ENCODE results near the gene CASP14.

DNA sequence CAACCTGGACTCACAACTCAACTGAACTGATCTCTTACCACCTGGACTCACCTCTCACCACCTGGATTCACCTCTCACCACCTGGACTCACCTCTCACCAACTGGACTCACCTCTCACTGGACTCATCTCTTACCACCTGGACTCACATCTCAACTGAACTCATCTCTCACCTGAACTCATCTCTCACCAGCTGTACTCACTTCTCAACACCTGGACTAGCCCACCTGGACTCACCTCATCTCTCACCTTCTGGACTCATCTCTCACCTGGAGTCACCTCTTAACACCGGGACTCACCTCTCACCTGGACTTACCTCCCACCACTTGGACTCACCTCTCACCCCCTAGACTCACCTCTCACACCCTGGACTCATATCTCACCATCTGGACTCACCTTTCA, 7.3 kb upstream of the CASP14 start:
- TF ChIP-seq, protein P1, sequence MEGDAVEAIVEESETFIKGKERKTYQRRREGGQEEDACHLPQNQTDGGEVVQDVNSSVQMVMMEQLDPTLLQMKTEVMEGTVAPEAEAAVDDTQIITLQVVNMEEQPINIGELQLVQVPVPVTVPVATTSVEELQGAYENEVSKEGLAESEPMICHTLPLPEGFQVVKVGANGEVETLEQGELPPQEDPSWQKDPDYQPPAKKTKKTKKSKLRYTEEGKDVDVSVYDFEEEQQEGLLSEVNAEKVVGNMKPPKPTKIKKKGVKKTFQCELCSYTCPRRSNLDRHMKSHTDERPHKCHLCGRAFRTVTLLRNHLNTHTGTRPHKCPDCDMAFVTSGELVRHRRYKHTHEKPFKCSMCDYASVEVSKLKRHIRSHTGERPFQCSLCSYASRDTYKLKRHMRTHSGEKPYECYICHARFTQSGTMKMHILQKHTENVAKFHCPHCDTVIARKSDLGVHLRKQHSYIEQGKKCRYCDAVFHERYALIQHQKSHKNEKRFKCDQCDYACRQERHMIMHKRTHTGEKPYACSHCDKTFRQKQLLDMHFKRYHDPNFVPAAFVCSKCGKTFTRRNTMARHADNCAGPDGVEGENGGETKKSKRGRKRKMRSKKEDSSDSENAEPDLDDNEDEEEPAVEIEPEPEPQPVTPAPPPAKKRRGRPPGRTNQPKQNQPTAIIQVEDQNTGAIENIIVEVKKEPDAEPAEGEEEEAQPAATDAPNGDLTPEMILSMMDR (IDR thresholded peaks at IDR 0.05) = no peak
- no peak for TF ChIP-seq POLR2A (IDR thresholded peaks at IDR 0.05)
- no peak for TF ChIP-seq POLR2AphosphoS5 (IDR thresholded peaks at IDR 0.05)
